Hindlimb muscle (tissue), 1 donor: ENCODE results near the gene TREX2. TPM values are rescaled to one million over a fixed set of nuclear protein-coding genes. Genes with fewer than 3 reads are reported as not detected.

ENCODE experiments used
- DNase-seq: peaks from one replicate; pipeline ENCODE4 v3.0.0-alpha.2; 2013
- polyA plus RNA-seq: library from polyadenylated mRNA; unstranded; fragments of 120-200 nt; gene quantifications from one replicate; pipeline ENCODE4 v1.2.1, GENCODE V29; 2013; ENCODE audit not compliant: insufficient read length

TREX2 gene
- polyA plus RNA-seq, 1 donor: 0.43 TPM

GRCh38 chrX:153455571-153455970 is 9.7 kb upstream of the TREX2 start:
- no peak for DNase-seq

GRCh38 chrX:153454901-153455550 is 9.2 kb upstream of the TREX2 start:
- DNase-seq: no peak

DNA sequence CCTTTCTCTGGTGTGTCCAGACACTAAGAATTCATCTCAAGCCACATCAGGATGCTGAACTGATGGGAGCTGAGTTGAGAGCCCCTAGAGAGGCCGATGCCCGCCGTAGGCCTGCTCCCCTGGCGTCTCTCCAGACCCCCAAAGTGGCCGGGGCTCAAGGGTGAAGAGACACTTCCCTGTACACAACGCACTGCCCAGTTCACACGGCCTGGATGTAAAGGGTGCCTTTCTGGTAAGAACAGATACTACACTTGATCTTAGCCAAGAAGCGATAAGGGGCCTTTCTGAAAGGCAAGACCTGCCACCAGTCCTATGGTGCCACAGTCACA is 5.1 kb upstream of the TREX2 start:
- no peak for DNase-seq

DNA sequence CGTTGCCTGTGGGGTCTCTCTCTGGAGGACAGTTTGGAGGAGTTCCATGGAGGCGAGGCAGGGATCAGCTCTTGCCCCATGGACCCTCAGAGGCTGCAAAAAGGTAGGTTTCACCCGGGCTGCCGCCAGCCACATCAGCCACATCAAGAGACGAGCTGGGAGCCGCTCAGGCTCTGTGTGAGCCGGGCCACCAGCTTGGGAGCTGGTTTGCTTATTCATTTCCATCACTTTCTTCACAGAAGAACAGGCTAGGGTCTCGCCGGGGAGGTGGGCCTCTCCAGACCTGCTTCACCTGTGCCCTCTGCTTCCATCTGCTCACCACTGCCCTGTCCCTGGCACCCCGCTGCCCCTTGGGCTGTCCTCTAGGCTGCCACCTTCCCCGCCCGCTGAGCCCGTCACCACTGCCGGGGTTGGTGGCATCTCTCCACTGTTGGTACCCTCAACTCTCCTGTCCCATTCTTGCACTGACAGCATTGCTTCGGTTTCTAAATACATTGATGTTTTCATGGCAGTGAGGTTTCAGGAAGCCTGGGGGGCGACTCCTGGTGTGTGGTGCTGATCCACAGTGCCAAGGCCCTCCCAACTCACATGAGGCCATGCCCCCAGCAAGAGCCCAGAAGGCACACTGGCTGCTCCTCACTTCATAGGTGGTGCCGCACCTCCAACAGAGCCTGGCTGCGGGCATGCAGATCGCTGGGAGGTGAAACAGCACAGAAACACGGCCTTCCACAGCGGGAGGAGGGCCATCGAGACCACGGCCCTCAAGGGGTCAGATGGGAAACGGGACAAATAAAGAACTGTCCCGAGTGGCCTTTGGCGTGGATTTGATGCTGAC is 4.5 kb upstream of the TREX2 start:
- DNase-seq: no peak

DNA sequence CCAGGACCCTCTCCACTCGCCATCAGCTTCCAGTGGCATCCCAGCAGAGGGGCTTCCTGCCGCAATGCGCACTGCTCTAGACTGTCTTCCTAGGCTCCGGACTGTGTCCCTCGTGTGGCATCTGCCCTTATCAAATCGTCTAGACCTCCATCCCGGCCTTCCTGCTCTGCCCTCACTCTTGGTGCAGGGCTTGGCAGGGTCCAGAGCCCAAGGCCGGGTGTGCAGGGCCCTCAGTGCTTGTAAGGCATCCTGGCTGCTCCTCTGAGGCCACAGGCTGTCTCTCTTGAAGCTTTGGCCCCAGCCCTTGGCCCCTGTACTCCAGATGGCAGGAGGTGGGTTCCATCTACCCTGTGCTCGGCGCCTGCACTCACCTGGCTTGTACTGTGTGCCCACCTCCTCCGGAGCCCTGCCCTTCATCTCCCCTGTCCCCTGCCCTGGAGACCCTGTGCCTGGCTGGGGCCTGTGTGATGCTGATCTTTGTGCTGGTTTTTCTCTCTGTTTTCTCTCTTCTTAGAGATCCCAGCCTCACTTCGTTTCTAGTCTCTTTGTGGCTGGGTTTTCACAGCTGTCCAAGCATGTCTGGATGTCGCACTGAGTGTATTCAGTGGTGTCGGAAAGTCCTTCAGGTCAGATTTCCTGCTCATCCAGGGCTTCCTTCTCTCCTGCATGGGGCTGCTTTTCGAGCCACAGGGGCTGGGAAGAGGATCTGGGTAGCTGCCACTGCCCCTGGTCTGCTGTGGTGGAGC is 3.7 kb upstream of the TREX2 start:
- DNase-seq: no peak

GRCh38 chrX:153448556-153449367 is 2.9 kb upstream of the TREX2 start:
- DNase-seq: no peak

GRCh38 chrX:153447581-153447960 is 1.7 kb upstream of the TREX2 start:
- DNase-seq: no peak

- no peak for DNase-seq
Observed at GRCh38 chrX:153446950-153447580, 1.2 kb upstream of the TREX2 start.

GRCh38 chrX:153446636-153446936 is 730 bp upstream of the TREX2 start:
- DNase-seq: no peak

DNA sequence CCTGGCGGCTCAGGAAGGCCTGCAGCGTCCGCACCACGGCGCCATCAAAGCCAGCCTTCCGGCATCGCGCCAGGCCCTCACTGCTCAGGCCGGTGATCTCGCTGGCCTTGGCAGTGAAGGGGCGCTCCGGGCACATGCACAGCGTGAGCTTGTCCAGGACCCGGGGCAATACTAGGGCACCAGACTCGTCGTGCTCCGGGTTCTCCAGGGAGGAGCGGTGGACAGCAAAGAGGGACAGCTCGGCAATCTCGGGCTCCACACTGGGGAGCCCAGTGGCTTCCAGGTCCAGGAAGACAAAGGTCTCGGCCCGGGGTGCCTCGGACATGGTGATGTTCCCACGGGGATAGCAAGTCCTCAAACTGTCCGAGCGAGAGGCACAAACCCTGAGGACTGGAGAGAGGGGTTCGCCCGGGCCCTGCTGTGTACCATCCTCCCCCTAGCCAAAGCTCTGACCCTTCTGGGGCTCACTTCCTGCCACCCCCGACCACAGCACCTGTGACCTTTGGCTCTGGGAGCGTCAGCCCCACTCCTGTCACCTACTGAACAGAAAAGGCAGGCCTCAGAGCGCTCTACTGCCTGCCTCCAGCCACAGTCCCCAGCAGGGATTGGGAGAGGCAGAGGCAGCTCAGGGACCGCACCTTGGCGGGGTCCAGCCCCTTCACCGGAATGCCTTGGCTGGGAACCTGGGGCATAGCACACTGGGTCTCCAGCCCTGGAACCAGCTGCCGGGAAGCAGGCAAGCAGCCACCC is 575 bp downstream of the TREX2 start:
- no peak for DNase-seq

GRCh38 chrX:153444333-153445011 is 1.4 kb downstream of the TREX2 start:
- no peak for DNase-seq

DNA sequence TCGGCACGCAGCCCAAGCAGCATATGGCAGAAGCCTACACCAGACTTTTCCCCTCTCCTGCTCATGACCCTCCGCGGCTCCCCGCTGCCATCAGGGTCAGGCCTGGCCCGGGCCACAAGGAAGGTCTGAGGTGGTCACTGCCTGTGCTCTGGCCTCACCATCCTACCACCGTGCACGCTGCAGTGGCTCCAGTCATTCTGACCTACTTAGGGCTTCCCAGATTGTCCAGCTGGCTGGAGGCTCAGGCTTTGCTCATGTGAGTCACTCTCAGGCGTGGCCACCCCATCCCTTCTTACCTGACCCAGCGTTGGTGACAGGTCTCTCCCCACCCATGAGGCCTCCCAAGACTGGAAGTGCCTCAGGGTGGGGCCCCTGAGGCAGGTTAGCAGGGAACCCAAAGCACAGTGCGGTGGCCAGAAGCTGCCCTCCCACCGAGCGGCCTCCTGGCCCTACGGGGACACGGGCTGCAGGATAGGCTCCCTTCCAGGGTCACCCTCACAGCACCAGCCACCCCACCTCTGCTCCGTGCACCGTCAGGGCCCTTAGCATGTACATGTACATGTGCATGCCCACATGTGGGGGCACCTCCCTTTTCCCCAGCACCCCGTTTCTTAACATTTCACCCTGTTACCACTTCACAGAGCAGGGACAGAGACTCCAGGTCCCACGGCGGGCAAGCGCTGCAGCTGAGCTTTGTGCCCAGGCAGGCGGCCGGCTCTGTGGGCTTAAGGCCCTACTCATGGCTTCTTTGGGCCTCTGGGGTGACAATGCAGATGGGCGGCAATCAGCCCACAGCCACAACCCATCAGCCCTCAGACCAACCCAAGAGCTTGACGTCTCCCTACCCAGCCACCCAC is 2.2 kb downstream of the TREX2 start:
- DNase-seq: no peak

DNA sequence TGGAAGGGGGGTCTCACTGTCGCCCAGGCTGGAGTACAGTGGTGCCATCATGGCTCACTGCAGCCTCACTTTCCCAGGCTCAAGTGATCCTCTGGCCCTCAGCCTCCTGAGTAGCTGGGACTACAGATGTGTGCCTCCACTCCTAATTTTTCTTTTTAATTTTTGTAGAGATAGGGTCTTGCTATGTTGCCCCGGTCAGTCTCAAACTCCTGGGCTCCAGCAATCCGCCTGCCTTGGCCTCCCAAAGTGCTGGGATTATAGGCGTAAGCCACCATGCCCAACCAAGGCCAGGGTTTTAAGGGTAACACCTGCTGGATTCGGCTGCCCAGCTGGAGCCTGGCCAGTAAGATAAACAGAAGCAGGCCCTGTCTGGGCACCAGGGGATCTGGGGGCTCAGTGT is 3.4 kb downstream of the TREX2 start:
- DNase-seq: no peak

DNA sequence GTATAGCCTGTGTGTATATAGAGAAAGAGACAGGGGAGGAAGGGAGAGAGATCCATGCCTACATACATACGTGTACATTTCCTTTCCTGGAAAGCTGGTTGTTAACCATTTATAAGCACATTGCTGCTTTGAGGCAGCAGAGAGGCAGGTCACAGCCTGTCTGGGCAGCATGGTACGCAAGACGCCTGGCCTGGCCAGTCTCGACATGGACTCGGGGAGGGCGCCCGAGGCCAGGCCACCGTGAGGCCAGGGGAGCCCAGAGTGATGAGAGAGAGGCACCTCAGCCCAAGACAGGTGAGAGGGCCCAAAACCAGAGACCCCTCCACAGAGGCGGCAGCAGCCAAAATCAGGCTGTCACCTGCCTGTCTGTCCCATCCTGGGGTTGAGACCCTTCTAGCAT is 3.9 kb downstream of the TREX2 start:
- no peak for DNase-seq

DNA sequence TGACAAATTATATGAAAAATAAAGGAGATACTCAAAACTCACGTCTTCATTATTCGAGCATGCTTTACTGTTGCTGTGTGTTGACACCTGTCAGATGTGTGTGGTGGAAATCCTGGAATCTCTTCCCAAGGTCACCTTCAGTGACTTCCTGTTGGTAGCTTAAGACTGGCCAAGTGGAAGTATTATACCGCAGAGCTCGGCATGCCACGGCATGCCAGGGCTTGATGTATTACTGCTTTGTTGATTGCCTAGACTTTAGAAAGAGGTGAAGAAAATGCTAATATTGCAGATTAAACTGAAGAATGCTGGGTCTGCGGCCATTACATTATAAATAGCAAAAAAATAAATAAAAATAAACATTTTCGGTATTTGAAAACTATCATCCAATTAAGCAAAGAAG is 4.6 kb downstream of the TREX2 start:
- no peak for DNase-seq

- no peak for DNase-seq
Observed at GRCh38 chrX:153440556-153441135, 5.2 kb downstream of the TREX2 start.

GRCh38 chrX:153439977-153440376 is 5.9 kb downstream of the TREX2 start:
- DNase-seq: no peak

GRCh38 chrX:153438532-153438931 is 7.3 kb downstream of the TREX2 start:
- DNase-seq: no peak

DNA sequence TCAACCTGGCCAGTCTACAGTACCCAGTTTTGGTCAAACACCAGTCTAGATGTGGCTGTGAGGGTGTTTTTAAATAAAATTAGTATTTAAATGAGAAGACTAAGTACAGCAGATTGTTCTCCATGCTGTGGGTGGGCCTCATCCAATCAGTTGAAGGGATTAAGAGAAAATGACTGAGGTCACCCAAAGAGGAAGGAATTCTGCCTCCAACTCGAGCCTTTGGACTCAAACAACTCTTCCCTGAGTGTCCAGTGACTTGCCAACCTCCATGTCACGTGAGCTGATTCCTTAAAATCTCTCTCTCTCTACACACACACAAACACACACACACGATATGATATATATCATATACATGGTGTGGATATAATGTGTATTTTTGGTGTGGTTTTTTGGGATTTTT is 10.0 kb downstream of the TREX2 start:
- no peak for DNase-seq

- no peak for DNase-seq
Observed at GRCh38 chrX:153434801-153435200, 11.1 kb downstream of the TREX2 start.
